Measurements from ENCODE around the gene RAB36.

RAB36 gene, protein sequence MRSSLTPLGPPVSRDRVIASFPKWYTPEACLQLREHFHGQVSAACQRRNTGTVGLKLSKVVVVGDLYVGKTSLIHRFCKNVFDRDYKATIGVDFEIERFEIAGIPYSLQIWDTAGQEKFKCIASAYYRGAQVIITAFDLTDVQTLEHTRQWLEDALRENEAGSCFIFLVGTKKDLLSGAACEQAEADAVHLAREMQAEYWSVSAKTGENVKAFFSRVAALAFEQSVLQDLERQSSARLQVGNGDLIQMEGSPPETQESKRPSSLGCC

DNA sequence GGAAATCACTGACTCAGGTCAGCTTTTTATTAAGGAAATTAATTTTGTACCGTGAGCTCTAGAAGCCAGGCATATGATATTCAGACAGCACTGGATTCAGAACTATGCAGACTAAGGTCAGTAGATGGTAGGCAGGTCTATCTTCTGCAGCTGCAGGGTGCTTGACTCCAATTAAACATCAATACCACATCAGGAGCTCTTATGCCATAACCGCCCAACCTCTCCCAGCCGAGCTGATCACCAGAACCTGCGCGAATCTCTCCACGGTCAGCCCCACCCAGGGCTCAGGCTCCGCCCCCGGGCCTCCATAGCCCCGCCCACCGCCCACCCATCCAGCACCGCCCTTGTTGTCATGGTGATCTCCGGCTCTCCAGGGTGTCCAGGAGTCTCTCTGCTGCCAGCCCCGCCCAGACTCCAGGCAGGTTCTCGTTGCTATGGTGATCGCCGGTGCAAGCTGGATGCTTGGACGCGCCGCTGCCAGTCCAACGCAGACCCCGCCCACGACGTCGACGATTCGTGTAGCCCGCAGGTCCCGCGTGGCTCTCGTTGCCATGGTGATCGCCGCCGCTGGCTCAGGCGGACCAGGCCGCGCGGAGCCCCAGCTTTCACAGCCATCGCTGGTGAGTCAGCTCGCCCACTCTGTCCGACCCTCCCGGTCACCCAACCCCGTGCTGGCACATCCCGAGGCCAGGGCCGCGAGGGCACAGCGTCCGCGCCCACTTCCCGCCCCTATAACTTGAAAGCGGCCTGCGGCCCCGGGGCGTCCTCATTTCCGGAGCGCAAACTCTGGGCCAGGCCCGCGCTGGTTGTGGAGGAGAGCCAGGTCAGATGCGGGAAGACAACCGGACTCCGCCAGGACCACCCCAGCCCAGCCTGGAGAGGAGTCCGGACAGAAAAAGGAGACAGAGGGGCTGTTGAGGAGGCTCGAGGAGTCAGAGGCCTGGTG lies at the start of gene RAB36:
Gene RAB36 (plus strand): TSS at position 546 of the 946 bp plus-strand sequence. CDS start 1,140 bp downstream, outside the sequence.
- Histone ChIP-seq H3K4me1 (ENCODE audit: insufficient read depth, low read length) (peaks cover 9% of the 10 kb centered on the region; the same call in 1 of the 2 replicates), H3K9me3 (ENCODE audit: control insufficient read depth, insufficient read depth, low read length) (no peaks in the 10 kb centered on the region), H3K36me3 (ENCODE audit: insufficient read depth, low read length) (no peaks in the 10 kb centered on the region), H3K9ac (ENCODE audit: low read depth, low read length) (peak within 1 kb of the TSS; percentile 35; the same call in 1 of the 2 replicates)

- no peaks in the 10 kb centered on the region for H3K4me1 ChIP-seq (ENCODE audit: insufficient read depth, low read length)
- H3K9ac ChIP-seq (ENCODE audit: low read depth, low read length): no peak overlapping the region
- no peaks in the 10 kb centered on the region for H3K36me3 ChIP-seq (ENCODE audit: insufficient read depth, low read length)
Measured at GRCh38 chr22:23095733-23096342, 49.4 kb upstream of the RAB36 start.

GRCh38 chr22:23097412-23098229 lies 47.7 kb upstream of the RAB36 start:
- Histone ChIP-seq H3K9me3 (ENCODE audit: control insufficient read depth, insufficient read depth, low read length) (no peaks in the 10 kb centered on the region), H3K4me1 (ENCODE audit: insufficient read depth, low read length) (no peaks in the 10 kb centered on the region), H3K9ac (ENCODE audit: low read depth, low read length) (no peak overlapping the region), H3K36me3 (ENCODE audit: insufficient read depth, low read length) (no peaks in the 10 kb centered on the region)

More at GRCh38 chr22:23095733-23096342, 49.4 kb upstream of the RAB36 start:
- no peaks in the 10 kb centered on the region for H3K9me3 ChIP-seq (ENCODE audit: control insufficient read depth, insufficient read depth, low read length)

DNA sequence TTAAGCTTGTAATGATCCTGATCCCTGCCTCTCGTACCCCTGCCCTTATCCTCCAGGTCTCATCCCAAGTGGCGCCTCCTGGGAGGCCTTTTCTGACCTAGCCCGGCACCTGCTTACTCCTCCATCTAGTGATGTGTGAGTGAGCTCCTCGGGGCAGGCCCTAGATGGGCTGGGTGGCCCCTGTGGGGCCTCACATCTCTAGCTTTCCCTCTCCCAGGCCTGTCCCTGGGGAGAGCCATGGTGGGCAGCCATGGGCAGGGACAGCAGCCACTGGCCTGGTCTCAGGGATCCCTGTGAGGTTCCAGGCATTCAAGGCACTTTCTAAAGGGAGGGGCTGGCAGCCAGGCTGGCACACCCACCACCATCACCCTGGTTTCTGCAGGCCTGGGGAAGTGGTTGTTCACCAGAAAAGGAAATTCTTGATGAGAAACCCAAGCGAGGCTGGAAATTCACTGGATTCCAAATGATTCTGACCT lies 47.0 kb upstream of the RAB36 start:
- H3K4me1 ChIP-seq (ENCODE audit: insufficient read depth, low read length): no peaks in the 10 kb centered on the region
- no peaks in the 10 kb centered on the region for H3K9me3 ChIP-seq (ENCODE audit: control insufficient read depth, insufficient read depth, low read length)
- H3K36me3 ChIP-seq (ENCODE audit: insufficient read depth, low read length): no peaks in the 10 kb centered on the region
- no peak overlapping the region for H3K9ac ChIP-seq (ENCODE audit: low read depth, low read length)

DNA sequence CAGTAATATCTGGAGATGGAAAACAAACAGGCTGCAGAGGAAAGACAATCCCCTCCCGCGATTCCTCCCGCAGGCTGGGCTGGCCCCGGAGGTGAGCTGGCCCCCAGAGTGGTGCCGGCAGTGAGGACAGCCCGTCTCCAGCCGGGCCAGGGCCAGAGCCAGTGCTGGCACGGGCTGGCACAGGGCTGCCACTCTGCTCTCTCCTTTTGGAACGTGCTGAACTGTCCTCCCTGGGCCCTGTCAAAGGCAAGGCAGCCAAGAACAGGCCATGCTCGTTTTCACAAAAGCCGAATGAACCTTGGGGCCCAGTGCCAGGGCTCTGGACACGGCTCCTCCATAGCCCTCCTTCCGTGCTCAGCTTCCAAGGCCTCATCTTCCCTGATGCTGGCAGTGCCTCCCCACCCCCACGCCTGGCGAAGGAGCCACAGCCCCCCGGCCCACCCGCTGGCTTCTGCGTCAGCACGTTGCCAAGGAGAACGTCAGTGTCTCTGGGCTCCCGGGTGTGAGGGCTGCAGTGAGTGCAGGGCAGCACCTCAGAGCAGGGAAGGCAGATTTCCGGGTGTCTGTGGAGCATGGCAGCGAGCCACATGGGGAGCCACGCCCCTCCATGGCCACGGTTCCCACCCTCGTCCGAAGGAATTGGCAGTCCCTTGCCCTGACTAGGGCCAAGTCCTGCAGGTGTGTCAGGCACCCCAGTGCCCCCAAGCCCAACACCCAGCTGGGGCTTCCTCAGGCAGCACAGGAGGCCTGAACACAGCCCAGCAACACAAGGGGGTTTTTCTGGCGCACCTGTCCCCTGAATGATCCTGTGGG lies 46.4 kb upstream of the RAB36 start:
- Histone ChIP-seq H3K36me3 (ENCODE audit: insufficient read depth, low read length) (no peaks in the 10 kb centered on the region), H3K9ac (ENCODE audit: low read depth, low read length) (no peak overlapping the region), H3K4me1 (ENCODE audit: insufficient read depth, low read length) (no peaks in the 10 kb centered on the region), H3K9me3 (ENCODE audit: control insufficient read depth, insufficient read depth, low read length) (no peaks in the 10 kb centered on the region)

GRCh38 chr22:23099531-23099804 lies 45.8 kb upstream of the RAB36 start:
- H3K4me1 ChIP-seq (ENCODE audit: insufficient read depth, low read length): no peaks in the 10 kb centered on the region
- H3K9me3 ChIP-seq (ENCODE audit: control insufficient read depth, insufficient read depth, low read length): no peaks in the 10 kb centered on the region

GRCh38 chr22:23100124-23100801 lies 45.0 kb upstream of the RAB36 start:
- no peak overlapping the region for H3K9ac ChIP-seq (ENCODE audit: low read depth, low read length)
- H3K9me3 ChIP-seq (ENCODE audit: control insufficient read depth, insufficient read depth, low read length): no peaks in the 10 kb centered on the region
- no peaks in the 10 kb centered on the region for H3K36me3 ChIP-seq (ENCODE audit: insufficient read depth, low read length)

More at GRCh38 chr22:23099531-23099804, 45.8 kb upstream of the RAB36 start:
- H3K9ac ChIP-seq (ENCODE audit: low read depth, low read length): no peak overlapping the region
- H3K36me3 ChIP-seq (ENCODE audit: insufficient read depth, low read length): no peaks in the 10 kb centered on the region

DNA sequence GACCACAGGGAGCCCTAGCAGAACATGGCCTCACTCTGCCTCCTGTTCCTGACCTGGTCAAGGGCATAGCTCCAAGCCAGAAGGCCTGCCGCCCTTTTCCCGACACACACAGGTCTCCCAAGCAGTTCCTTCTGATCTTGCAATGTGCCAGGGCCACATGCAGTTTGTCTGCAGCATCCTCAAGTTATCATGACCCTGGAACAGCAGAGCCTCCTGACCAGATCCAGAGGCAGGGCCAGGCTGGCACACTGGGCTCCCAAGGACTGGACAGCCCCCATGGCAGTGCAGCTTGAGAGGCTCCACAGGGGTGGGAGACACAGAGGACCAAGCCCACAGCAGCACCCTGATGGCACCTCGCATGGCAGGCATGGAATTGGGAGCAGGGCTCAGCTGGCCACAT lies 43.8 kb upstream of the RAB36 start:
- Histone ChIP-seq H3K9ac (ENCODE audit: low read depth, low read length) (no peak overlapping the region), H3K9me3 (ENCODE audit: control insufficient read depth, insufficient read depth, low read length) (no peaks in the 10 kb centered on the region), H3K36me3 (ENCODE audit: insufficient read depth, low read length) (no peaks in the 10 kb centered on the region), H3K4me1 (ENCODE audit: insufficient read depth, low read length) (no peaks in the 10 kb centered on the region)

More at GRCh38 chr22:23100124-23100801, 45.0 kb upstream of the RAB36 start:
- no peaks in the 10 kb centered on the region for H3K4me1 ChIP-seq (ENCODE audit: insufficient read depth, low read length)

- Histone ChIP-seq H3K9me3 (ENCODE audit: control insufficient read depth, insufficient read depth, low read length) (no peaks in the 10 kb centered on the region), H3K36me3 (ENCODE audit: insufficient read depth, low read length) (no peaks in the 10 kb centered on the region), H3K9ac (ENCODE audit: low read depth, low read length) (no peak overlapping the region), H3K4me1 (ENCODE audit: insufficient read depth, low read length) (no peaks in the 10 kb centered on the region)
Measured at GRCh38 chr22:23102002-23102655, 43.1 kb upstream of the RAB36 start.

DNA sequence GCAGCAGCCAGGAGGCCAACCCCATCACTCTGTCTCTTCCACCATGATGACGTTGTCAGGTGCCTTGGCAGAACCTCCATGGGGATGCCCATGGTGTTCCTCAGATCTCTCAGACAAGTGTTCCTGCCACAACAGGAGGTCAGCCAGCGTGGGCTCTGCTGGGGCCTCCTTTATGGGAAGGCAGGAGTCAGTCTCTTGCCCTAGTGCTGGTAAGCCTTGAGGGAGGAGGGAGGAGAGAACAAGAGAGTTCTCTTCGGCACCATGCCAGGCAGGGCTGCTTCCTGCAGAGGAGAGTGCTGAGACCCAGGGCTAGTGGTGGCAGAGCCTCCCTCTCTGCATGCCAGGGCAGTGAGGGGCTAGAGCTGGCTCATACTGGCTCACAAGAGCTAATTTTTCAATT lies 42.5 kb upstream of the RAB36 start:
- no peaks in the 10 kb centered on the region for H3K9me3 ChIP-seq (ENCODE audit: control insufficient read depth, insufficient read depth, low read length)
- no peaks in the 10 kb centered on the region for H3K36me3 ChIP-seq (ENCODE audit: insufficient read depth, low read length)
- H3K4me1 ChIP-seq (ENCODE audit: insufficient read depth, low read length): no peaks in the 10 kb centered on the region
- no peak overlapping the region for H3K9ac ChIP-seq (ENCODE audit: low read depth, low read length)

GRCh38 chr22:23103199-23103954 lies 41.9 kb upstream of the RAB36 start:
- H3K4me1 ChIP-seq (ENCODE audit: insufficient read depth, low read length): no peaks in the 10 kb centered on the region
- no peak overlapping the region for H3K9ac ChIP-seq (ENCODE audit: low read depth, low read length)
- no peaks in the 10 kb centered on the region for H3K9me3 ChIP-seq (ENCODE audit: control insufficient read depth, insufficient read depth, low read length)
- no peaks in the 10 kb centered on the region for H3K36me3 ChIP-seq (ENCODE audit: insufficient read depth, low read length)
